DND-41 (cell line): Measurements from ENCODE around the gene TSGA10.

Source experiments
- ATAC-seq: fragments of 200-7000 bp; cut with Tn5 transposase; 3 replicates; pipeline ENCODE4 v1.9.1; 2021; ENCODE audit warnings: low read depth; ENCODE audit not compliant: insufficient read depth
- DNase-seq: peaks from one replicate; pipeline ENCODE4 v3.0.0-alpha.2; 2020
- H2AFZ ChIP-seq: 2 replicates; pipeline ENCODE4 v1.6.0; 2012; ENCODE audit warnings: low read depth, low read length
- H3K27ac ChIP-seq: 2 replicates; pipeline ENCODE4 v1.5.1; 2012; ENCODE audit warnings: low read length, inconsistent platforms
- H3K27me3 ChIP-seq: fragments of 200-600 bp; sonication (generic); 2 replicates; pipeline ENCODE4 v1.6.0; 2012; ENCODE audit warnings: low read length, mild to moderate bottlenecking, inconsistent platforms; ENCODE audit not compliant: insufficient read depth, poor library complexity
- H3K36me3 ChIP-seq: 2 replicates; pipeline ENCODE4 v1.5.1; 2012; ENCODE audit warnings: low read length, inconsistent platforms; ENCODE audit not compliant: insufficient read depth
- H3K4me1 ChIP-seq: 2 replicates; pipeline ENCODE4 v1.5.1; 2012; ENCODE audit warnings: mild to moderate bottlenecking, low read length; ENCODE audit not compliant: insufficient read depth
- H3K4me2 ChIP-seq: 2 replicates; pipeline ENCODE4 v1.6.0; 2012; ENCODE audit warnings: mild to moderate bottlenecking, moderate library complexity, low read length, inconsistent platforms; ENCODE audit not compliant: insufficient read depth
- H3K4me3 ChIP-seq, 2 experiments: fragments of 200-600 bp in 1 of 2; shearing (Covaris generic) in 1 of 2; 2 replicates each; pipeline ENCODE4 v1.5.1; 2012 to 2016; ENCODE audit warnings: inconsistent platforms in 2 of 2, low read length in 2 of 2, mild to moderate bottlenecking in 2 of 2, low read depth in 1 of 2, moderate library complexity in 1 of 2
- H3K79me2 ChIP-seq: 2 replicates; pipeline ENCODE4 v1.6.0; 2012; ENCODE audit warnings: low read length, inconsistent platforms; ENCODE audit not compliant: insufficient read depth
- H3K9ac ChIP-seq: 2 replicates; pipeline ENCODE4 v1.6.0; 2012; ENCODE audit warnings: low read depth, mild to moderate bottlenecking, inconsistent platforms, low read length, moderate library complexity
- H3K9me3 ChIP-seq: 2 replicates; pipeline ENCODE4 v1.5.1; 2012; ENCODE audit warnings: low read length, moderate library complexity, mild to moderate bottlenecking, inconsistent platforms; ENCODE audit not compliant: insufficient read depth, severe bottlenecking
- H4K20me1 ChIP-seq: 2 replicates; pipeline ENCODE4 v1.6.0; 2012; ENCODE audit warnings: low read length; ENCODE audit not compliant: insufficient read depth
- EZH2 ChIP-seq: IDR thresholded peaks from 3 replicates; pipeline ENCODE4 v1.6.1; 2012; ENCODE audit warnings: borderline replicate concordance, low read depth, mild to moderate bottlenecking, moderate library complexity, low read length, inconsistent platforms; ENCODE audit not compliant: severe bottlenecking
- TF ChIP-seq, protein P1 (sequence below): IDR thresholded peaks from 2 replicates; pipeline ENCODE4 v1.5.1; 2012; ENCODE audit warnings: borderline replicate concordance, low read length, moderate library complexity, mild to moderate bottlenecking; ENCODE audit not compliant: poor library complexity, severe bottlenecking; ENCODE audit errors: extremely low read depth

TSGA10 gene

DNA sequence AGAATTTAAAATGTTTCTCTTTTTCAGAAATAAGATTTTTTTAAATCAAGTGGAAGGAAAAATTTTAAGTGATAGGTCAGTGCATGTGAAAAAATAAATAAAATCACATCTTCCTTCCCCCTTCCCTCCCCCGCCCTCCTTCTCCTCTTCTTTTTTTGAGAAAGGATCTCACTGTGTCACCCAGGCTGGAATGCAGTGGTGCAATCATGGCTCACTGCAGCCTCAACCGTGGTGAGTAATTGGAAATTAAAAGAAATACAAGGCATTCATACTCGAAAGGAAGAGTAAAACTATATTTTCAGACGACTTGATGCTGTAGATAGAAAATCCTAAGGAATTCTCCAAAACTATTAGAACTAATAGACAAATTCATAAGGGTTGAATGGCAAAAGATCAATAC lies 201.8 kb downstream of the TSGA10 start:
- ATAC-seq (no peak), DNase-seq (no peak)
- Histone ChIP-seq H3K4me1 (no peaks in the 10 kb centered on the region), H3K79me2 (no peaks in the 10 kb centered on the region), H3K9me3 (no peaks in the 10 kb centered on the region), H3K4me3 (no peak overlapping the region), H3K36me3 (no peaks in the 10 kb centered on the region), H2AFZ (no peak overlapping the region), H4K20me1 (no peaks in the 10 kb centered on the region), H3K4me2 (no peak overlapping the region), H3K27me3 (peaks cover 3% of the 10 kb centered on the region), H3K27ac (no peak overlapping the region), H3K9ac (no peak overlapping the region)
- TF ChIP-seq EZH2: no peak

DNA sequence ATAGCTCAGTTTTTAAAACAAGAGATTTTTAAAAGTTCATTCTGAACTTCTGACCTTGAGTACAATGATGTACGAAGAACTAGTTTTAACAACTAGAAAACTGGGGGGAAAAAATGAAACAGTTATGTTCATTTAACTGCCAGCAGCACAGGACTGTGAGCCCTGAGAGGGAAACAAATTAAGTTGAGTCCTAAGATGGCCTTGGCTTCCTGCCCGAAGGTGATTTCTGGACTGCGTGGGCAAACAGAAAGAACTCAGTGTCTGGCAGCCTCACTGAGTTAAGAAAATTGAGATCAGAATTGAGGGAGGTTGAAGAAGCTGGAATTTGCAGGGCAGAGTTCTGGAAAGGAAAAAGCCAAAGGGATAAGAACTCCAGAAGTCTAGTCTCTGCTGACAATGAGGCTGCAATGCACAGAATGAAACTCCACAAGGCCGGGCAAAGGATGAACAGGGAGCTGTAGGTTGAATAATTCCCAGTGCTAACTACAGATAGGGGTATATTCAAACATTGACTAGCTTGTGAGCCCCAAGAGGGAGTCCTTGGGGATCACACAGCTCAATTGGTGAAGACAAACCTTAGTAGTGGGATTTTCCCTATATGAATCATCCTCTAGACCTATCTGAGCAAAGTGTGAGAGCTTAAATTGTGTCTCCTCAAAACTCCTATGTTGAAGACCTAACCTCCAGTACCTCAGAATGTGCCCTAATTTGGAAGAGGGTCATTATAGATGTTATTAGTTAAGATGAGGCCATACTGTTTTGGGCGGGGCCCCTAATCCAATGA lies 205.6 kb downstream of the TSGA10 start:
- Histone ChIP-seq H4K20me1 (no peaks in the 10 kb centered on the region), H3K27ac (no peak overlapping the region), H3K79me2 (no peaks in the 10 kb centered on the region), H3K27me3 (peaks cover 7% of the 10 kb centered on the region), H3K4me3 (no peak overlapping the region), H3K9me3 (no peaks in the 10 kb centered on the region), H3K4me2 (no peak overlapping the region), H3K36me3 (no peaks in the 10 kb centered on the region), H2AFZ (no peak overlapping the region), H3K4me1 (no peaks in the 10 kb centered on the region), H3K9ac (no peak overlapping the region)
- no peak for DNase-seq
- ATAC-seq: no peak
- TF ChIP-seq, protein P1, sequence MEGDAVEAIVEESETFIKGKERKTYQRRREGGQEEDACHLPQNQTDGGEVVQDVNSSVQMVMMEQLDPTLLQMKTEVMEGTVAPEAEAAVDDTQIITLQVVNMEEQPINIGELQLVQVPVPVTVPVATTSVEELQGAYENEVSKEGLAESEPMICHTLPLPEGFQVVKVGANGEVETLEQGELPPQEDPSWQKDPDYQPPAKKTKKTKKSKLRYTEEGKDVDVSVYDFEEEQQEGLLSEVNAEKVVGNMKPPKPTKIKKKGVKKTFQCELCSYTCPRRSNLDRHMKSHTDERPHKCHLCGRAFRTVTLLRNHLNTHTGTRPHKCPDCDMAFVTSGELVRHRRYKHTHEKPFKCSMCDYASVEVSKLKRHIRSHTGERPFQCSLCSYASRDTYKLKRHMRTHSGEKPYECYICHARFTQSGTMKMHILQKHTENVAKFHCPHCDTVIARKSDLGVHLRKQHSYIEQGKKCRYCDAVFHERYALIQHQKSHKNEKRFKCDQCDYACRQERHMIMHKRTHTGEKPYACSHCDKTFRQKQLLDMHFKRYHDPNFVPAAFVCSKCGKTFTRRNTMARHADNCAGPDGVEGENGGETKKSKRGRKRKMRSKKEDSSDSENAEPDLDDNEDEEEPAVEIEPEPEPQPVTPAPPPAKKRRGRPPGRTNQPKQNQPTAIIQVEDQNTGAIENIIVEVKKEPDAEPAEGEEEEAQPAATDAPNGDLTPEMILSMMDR: no peak
- TF ChIP-seq EZH2: no peak

DNA sequence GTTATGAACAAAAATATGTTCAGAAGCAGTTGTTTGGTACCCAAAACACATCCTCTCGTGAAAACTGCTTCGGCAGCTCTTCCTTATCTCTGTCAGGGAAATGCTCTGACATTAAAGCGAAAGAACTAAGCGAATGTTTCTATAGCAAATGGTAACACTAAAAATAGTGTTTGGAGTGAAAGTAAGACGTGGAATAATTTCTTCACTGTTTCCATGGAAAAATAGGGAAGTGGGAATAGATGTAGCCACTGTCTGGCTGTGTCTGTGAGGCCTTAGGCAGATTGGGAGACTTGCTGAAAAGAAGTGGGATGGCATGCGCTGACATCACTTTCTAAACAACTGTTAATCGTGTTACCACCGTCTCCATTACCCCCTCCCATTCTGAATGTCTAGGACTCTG lies 207.2 kb downstream of the TSGA10 start:
- H3K4me1 ChIP-seq: no peaks in the 10 kb centered on the region
- H3K4me2 ChIP-seq: no peak overlapping the region
- no peak overlapping the region for H2AFZ ChIP-seq
- no peaks in the 10 kb centered on the region for H3K9me3 ChIP-seq
- H3K36me3 ChIP-seq: no peaks in the 10 kb centered on the region
- no peak for ATAC-seq
- DNase-seq: no peak
- H3K27ac ChIP-seq: no peak overlapping the region
- H3K27me3 ChIP-seq: peaks cover 7% of the 10 kb centered on the region
- H4K20me1 ChIP-seq: no peaks in the 10 kb centered on the region
- no peak for TF ChIP-seq EZH2
- TF ChIP-seq, protein P1: no peak
- H3K9ac ChIP-seq: no peak overlapping the region
- no peak overlapping the region for H3K4me3 ChIP-seq
- H3K79me2 ChIP-seq: no peaks in the 10 kb centered on the region
